Glomerular visceral epithelial cell (primary cell): ENCODE data around the gene TMEM259.

Experiments used
- DNase-seq: peaks from one replicate; pipeline ENCODE4 v3.0.0-alpha.2; 2016; ENCODE audit errors: extremely low spot score

Gene TMEM259

DNA sequence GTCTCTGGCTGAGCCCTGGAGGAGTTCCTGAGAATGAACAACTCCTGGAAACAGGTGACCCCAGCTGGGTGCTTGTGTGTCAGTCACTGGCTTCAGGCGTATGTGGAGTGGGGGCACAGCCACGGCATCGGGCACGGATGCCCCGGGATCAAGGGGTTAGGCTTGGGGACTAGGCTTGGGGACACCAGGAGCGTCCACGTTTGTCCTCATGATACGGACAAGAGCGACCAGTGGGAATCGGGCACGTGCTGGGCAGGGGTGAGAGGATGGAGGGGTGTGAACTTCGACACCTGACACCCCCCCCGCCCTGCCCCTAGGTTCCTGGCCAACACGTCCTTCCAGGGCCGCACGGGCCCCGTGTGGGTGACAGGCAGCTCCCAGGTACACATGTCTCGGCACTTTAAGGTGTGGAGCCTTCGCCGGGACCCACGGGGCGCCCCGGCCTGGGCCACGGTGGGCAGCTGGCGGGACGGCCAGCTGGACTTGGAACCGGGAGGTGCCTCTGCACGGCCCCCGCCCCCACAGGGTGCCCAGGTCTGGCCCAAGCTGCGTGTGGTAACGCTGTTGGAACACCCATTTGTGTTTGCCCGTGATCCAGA is 16.6 kb downstream of the TMEM259 start:
- DNase-seq = no peak

DNA sequence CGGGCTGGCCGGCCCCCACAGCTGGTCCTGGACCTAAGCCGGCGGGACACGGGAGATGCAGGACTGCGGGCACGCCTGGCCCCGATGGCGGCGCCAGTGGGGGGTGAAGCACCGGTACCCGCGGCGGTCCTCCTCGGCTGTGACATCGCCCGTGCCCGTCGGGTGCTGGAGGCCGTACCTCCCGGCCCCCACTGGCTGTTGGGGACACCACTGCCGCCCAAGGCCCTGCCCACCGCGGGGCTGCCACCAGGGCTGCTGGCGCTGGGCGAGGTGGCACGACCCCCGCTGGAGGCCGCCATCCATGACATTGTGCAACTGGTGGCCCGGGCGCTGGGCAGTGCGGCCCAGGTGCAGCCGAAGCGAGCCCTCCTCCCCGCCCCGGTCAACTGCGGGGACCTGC is 17.6 kb downstream of the TMEM259 start:
- no peak for DNase-seq

DNA sequence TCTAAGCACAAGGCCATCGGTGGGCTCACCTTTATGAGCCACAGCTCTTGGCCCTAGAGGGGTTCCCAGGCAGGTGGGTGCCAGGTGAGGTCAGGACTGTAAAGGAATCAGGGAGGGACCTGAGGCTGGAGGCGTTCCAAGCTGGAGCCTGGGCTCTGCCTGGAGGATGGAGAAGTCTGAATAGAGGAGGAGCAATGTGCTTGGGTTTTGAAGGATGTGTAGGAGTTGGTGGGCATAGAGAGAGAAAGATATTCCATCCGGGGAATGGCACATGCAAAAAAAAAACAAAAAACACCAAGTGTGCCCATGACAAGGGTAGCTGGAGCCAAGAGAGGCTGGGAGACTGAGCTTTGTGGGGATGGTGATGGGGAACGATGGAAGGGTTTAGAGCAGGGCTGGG is 18.3 kb downstream of the TMEM259 start:
- no peak for DNase-seq

DNA sequence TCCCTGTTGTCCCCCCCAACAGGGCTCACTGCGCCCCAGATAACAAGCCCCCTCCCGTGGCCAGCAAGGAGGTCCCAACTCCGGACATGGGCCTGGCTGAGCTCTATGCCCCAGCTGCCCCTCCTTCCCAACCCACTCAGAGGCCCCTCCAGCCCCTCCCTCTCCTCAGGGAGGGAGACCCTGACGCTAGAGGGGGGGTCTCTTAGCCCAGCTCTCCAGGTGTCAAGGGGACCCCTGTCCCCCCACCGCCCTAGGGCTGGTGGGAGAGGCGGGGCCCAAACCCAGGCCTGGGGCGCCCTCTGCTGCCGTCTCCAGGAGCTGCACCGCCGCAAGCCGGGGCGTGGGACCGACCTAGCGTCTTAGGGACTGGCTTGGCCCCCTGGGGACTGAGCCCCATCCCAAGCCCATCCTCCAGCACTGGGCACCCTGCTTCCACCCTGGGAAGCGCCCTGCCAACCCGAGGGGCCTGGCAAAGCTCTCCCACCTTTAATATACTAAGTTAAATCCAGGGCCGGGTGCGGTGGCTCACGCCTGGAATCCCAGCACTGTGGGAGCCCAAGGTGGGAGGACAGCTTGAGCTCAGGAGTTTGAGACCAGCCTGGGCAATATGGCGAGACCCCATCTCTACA is 19.3 kb downstream of the TMEM259 start:
- peak; percentile 53 for DNase-seq

DNA sequence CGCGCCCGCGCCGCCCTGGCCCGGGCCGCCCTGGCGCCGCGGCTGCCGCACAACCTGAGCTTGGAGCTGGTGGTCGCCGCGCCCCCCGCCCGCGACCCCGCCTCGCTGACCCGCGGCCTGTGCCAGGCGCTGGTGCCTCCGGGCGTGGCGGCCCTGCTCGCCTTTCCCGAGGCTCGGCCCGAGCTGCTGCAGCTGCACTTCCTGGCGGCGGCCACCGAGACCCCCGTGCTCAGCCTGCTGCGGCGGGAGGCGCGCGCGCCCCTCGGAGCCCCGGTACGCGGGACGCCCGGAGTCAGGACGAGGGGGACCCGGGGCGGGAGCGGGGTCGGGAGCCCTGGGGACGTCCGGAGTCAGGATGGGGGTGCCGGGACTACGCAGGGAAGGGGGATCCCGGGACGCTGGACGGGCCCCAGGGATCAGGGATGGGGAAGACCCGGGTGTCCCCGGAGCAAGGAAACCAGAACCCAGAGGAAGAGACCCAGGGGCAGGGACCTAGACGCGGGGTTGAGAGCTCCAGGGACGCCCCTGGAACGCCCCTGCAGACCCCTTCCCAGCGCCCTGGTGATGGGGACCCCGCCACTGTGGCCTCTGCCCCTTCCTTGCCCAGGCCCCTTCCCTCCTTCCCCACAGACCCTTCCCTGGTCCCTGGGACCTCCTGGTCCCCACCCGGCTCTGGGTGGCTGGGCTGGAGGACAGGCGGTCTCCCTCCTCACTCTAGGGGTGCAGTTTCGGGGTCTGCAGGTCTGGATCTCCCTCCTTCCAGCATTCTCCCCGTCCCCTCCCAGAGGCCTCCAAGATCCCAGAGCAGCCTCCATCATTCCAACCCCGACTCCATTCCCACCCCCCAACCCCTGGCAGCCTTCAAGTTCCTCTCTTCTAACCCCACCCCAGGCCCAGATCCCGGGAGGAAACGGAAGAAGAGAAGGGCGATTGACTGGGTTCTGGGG is 20.1 kb downstream of the TMEM259 start:
- no peak for DNase-seq

DNA sequence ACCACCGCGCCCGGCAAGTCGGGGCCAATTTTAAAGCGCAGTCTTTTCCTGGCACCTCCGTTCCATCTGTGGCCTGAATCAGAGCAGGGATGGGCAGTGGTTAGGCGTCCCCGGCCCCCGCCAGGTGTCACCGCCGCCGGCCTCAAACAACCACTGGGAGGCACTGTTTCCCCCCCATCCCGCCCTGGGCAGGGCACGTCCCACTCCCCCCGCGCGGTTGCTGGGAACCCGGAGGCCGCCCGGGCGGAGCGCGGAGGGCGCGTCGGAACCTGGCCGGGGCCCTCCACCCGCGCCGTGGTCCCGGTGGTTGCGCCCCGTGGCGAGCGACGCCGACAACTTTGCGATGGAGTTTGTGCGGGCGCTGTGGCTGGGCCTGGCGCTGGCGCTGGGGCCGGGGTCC is 20.8 kb downstream of the TMEM259 start, which contains the start of gene GRIN3B:
Gene GRIN3B, plus strand, starts transcription at position 325 of the 400 bp plus-strand sequence. Its CDS starts 19 bp downstream, at position 344.
- DNase-seq = peak; percentile 37

DNA sequence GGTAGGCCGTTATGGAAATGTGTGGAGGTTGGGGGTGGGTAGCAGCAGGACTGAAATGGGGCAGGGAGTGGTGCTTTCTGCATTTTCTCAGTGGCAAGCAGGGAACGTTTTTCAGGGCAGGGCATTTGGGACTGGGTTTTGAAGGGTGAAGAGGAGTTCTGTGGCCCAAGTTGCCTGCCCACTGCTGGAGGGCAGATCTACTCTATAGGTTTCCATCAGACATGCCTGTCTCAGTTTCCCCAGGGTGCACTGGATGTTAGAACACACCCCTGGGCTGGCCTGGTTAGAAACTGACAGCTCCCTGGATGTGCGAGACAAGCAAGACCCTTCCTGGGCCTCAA is 21.6 kb downstream of the TMEM259 start:
- no peak for DNase-seq

DNA sequence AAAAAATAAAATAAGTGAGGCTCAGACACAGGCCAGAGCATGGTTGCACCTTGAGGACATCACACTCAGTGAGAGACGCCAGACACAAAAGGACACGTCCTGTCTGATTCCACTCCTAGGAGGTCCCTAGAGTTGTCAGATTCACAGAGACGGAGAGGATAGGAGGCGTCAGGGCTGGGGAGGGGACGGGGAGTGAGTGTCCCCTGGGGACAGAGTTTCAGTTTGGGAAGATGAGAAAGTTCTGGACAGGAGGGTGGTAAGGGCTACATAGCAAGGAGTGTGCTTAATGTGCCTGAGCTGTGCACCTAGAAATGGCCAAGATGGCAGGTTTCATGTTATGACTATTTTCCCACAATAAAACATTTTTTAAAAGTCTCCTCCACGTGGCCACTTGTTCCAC is 22.9 kb downstream of the TMEM259 start:
- no peak for DNase-seq

DNA sequence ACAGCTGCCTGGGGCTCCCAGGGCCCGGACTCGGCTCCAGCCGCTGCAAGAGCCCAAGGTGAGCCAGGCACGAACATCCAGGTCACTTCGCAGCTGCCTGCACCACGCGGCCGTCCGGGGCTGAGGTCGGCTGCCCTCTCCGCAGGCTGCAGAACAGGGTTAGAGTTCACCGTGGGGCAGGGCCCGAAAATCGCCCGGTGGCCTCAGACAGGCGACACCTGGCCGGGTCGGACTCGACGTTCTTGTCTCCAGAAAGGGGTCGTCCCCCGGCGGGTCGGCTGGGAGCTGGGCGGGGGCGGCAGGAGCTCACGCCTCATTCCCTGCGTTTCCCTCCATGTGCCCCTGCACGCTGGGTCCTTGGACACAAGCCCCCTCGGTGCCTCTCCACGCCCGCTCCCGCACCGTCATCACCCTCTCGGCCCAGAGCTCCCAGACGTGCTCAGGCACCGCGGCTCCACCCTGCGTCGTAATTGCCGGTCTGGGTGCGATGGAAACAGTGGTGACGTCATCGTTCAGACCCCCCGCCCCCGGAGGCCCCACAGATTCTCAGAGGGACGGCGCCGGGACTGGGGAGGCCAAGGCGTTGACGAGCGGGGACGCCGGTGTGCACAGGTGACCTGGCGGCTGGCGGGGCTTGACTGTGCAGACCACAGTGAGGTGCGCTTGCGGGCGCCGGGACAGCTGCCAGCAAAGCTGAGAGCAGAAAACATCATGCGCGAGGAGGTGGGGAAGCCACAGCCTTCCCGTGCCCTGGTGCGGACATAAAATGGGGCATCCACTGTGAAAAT is 24.7 kb downstream of the TMEM259 start:
- peak; percentile 70 for DNase-seq

DNA sequence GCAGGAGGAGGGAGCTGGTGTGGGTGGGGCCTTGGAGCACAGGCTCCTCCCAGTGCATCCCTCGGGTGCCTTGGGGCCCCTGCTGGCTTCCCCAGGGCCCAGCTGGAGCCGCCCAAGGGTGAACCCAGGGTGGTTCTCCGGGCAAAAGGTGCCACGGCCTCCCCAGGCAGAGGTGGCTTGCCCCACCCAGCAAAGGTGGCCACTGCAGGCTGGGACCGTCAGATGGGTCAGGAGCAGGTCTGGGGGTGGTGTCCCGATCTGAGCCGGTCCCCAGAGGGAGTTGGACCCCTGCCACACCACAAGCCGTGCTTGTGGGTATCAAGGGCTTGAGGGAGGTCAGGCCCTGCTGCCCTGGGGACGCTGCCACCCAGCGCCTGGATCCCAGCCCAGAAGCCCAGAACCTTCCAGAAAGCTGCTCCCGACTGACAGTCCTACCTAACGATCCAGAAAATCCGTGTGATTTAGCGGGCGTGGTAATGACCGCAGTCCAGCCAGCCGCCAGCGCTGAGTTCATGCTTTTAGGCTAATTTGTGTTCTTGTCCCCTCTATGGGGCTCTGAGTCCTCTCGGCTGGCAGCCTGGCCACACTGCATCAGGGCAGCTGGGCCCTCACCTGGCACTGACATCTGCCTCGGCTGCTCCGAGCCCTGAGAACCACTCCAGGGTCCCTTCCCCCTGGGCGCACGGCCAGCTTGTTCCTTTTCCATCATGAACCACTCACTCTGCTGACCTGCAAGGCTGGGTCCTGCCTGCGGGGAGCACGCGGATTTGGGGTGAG is 25.7 kb downstream of the TMEM259 start:
- DNase-seq = peak; percentile 97

DNA sequence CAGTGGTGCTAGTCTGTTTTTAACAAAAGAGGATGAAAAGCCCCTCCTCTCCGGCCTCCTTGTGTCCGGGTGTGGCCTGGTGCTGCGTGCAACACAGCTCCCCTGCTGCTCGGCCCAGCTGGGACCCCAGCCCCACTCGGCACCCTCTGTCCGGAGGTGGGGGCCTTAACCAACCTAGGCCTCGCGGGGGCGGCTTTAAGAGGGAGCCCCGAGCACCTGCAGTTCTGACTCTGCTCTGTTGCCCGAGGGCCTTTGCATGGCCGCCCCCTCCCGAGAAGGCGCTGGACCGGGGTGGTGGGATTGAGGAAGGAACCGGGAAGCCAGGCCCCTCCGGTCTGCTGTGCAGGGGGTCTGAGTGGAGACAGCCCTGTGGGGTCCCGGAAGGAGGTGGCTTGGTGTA is 26.4 kb downstream of the TMEM259 start:
- DNase-seq = no peak

DNA sequence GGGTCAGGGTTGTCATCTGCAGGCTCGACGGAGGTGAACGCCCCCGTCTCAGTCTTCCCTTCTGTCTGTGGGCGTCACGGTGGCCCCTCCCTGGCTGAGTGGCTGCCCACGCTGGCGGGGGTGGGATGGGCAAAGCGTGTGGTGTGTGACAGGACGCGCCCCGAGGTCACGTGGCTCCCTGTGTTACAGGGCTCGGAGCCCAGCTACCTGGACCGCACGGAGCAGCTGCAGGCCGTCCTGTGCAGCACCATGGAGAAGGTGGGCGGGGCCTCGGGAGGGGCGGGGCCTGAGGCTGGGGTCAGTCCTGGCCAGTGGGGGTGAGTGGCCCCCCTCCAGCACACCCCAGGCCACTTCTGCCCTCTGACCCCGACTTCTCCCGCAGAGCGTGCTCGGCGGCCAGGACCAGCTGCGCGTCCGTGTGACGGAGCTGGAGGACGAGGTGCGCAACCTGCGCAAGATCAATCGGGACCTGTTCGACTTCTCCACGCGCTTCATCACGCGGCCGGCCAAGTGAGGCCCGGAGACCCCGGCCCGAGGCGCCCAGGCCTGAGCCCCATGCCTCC is 27.0 kb downstream of the TMEM259 start:
- no peak for DNase-seq

DNA sequence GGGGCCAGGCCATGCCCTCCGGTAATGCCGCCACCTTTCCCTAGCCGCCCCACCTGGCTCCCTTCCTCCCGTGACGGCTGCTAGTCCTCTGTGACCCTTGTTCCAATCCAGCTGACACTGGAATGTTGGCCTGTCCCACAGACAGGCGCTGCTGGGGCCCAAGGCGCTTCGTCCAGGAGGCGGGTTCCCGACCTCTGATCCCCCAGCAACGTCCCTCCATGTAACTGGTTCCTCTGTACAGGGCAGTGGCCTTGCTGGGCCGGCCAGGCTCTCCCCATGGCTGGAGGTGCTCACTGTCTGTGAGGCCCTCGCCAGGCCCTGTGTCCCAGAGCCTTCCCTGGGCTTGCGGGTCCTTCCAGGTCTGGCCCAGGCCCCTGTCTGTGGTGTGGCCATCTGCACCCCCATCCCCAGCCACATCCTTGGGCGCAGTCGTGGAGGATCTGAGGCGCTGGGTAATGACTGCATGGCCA is 27.5 kb downstream of the TMEM259 start:
- DNase-seq = no peak

DNA sequence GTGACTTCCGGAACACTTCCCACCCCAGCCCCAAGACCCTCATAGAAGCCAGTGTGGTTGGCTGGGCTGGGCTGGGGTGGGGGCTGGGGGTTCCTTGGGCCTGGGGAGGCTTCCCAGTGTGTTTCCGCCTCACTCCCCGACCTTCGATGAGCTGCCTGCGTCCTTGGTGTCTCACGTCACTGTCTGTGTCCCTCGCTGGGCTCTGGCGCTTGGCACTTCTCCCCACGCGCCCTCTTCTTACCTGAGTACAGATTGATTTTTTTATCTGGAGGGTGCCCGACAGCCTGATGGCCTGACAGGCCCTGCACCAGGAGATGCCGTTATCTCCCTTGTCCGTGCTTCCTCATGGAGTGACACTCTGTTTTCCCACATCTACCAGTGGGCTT is 28.3 kb downstream of the TMEM259 start:
- no peak for DNase-seq

DNA sequence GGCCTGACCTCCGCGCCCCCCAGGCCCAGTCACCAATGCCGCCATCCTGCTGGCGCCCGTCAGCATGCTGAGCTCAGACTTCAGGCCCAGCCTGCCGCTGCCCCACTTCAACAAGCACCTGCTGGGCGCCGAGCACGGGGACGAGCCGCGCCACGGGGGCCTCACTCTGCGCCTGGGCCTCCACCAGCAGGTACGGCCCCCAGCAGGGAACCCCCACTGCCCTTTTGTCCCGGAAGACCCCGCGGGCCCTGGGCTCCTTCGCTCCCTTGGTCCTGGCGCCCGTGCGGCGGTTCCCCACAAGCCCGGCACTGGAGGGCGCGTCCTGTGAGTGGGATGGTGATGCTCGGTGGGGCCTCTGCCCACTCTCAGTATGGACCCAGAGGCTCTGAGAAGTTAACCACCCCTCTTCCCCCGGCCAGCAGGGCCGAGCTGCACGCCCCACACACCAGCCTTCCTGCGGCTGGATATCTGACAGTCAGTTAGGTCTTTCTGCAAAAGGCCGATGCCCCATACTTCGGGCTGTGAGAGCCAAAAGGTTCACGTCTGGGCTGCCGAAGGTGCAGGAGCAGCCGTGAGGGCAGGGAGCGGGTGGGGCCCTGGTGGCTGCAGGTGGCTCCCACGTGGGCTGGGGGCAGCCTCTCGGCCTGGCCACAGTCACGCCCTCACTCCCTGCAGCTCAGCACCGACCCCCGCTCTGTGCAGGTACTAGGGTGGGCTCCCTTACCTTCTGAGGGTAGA is 28.8 kb downstream of the TMEM259 start:
- DNase-seq = no peak

DNA sequence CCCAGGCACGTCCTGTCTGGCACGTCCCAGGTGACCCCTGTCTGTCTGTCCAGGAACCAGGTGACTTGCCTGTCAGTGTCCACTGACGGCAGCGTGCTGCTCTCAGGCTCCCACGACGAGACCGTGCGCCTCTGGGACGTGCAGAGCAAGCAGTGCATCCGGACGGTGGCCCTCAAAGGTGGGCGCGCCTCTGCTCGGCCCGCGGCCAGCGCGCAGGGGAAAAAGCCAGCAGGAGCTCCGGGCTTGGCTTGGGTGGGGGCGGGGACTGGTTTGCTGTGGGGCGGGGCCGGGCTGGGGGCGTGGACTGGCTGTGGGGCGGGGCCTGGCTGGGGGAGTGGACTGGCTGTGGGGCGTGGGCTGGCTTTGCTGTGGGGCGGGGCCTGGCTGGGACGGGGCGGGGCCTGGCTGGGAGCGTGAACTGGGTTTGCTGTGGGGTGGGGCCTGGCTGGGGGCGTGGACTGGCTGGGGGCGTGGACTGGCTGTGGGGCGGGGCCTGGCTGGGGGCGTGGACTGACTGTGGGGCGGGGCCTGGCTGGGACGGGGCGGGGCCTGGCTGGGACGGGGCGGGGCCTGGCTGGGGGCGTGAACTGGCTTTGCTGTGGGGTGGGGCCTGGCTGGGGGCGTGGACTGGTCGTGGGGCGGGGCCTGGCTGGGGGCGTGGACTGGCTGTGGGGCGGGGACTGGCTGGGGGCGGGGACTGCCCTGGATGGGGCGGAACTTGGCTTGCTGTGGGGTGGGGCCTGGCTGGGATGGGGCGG is 29.6 kb downstream of the TMEM259 start:
- DNase-seq = peak; percentile 51

DNA sequence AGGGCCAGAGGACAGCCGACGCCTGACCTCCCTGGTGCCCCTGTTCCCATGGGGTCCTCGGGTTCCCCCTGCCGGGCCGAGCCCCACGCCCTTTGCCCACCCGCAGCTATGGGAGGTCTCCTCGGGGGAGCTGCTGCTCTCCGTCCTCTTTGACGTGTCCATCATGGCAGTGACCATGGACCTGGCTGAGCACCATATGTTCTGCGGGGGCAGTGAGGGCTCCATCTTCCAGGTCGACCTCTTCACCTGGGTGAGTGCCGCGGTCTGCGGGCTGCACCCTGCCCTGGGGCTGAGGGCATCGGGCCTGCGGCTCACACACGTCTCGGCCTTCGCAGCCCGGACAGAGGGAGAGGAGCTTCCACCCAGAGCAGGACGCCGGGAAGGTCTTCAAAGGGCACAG is 30.2 kb downstream of the TMEM259 start:
- DNase-seq = no peak

DNA sequence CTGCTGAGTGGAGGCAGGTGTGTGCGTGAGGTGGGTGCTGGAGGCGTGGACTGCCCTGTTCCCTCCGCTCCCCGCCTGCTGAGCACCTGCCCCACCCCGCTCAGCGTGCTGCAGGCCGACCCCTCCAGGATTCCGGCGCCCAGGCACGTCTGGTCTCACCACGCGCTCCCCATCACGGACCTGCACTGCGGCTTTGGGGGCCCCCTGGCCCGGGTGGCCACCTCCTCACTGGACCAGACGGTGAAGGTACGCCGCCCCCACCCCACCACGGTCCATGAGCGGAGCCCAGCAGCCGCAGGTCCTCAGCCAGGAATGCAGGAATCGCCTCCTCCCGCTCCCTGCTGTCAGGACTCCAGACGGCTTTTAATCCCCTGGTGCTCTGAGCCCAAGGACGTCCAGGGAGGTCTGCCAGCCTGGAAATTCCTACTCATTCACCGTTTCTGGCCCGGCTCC is 30.8 kb downstream of the TMEM259 start:
- no peak for DNase-seq

DNA sequence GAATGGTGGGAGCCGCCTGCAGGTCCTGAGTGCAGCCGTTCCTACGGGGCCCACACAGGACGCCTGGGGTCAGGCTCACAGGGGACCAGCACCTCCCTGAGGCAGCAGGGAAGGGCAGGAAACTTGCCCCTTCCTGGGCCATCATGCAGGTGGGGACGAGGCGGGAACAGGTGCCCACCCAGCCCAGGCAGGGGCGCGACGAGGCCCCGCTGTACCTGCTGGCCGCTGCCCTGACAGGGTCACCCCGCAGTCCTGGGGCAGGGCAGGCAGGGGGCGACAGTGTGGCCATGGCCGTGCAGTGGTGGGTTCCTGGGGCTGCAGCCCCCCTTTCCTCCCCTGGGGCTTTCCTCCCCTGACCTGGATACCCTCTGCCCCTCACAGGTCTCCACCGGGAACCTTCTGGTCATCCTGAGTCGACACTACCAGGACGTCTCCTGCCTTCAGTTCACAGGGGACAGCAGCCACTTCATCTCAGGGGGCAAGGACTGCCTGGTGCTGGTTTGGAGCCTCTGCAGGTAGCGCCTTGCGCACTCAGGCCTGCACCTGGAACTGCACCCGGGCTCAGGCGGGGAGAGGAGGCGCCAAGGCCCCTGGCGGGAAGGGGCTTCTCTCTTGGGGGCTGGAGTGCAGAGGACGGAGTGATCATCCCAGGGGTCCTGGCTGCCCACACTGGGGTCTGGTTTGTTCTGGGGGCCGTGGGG is 31.4 kb downstream of the TMEM259 start:
- DNase-seq = no peak
